HPDE6-E6E7 (cell line): Measurements from ENCODE around the gene EHBP1.

Experiments
- DNase-seq: peaks from one replicate; pipeline ENCODE4 v3.0.0; 2011; ENCODE audit warnings: missing footprints; ENCODE audit errors: extremely low spot score

Gene EHBP1

GRCh38 chr2:63051042-63051794 is 345.7 kb downstream of the EHBP1 start:
- DNase-seq = no peak

DNA sequence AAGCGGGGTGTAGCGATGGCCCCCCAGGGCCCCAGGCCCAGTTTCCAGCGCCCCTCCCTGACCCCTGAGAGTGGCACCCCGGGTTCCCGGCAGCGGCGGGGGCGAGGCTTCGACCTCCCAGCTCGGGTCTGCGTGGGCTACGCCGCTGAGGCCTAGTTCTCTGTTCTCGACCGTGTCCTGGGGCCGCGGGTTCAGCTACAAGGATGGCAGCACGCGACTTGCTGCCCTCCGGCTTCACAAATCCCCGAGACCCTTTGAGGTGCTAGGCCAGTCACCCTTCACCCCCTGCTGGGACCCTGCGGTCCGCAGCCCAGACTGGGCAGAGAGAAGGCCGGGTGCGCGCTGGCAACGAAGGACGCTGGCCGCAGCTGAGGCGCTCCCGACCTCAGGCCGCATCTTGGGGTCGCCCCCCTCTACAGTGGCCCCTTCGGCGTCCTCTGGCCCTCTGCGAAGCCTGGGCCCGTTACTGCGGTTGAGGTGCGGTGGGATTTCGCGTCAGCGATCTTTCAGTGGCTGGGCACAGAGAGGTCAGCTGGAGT is 346.4 kb downstream of the EHBP1 start:
- no peak for DNase-seq

DNA sequence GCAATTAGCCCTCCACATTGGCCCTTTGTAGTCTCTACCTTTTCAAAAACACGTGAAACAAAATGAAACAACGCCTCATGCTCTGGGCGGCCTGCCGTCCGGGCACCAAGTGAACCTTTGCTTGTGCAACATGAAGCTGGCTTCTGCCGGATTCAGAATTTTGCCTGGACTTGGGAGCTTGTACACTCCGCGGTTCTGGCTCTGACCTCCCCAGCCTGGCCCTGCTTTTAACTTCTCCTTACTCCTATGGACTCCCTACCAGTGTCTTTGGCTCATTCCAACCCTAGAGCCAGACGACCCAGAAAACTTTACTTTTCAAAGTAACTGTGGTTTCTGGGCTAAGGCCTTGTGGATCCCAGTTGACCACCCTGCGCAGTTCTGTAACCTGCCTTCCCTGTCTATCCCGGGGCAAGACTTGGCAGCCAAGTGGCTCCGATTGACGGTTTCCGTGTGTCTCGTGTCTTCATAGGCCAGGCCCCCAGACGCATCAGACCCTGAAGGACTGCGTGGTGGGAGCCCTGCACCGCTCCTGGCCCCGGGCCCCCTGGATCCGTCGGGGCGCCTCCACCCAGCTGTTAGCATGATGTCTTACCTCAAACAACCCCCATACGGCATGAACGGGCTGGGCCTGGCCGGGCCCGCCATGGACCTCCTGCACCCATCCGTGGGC is 347.0 kb downstream of the EHBP1 start:
- no peak for DNase-seq

DNA sequence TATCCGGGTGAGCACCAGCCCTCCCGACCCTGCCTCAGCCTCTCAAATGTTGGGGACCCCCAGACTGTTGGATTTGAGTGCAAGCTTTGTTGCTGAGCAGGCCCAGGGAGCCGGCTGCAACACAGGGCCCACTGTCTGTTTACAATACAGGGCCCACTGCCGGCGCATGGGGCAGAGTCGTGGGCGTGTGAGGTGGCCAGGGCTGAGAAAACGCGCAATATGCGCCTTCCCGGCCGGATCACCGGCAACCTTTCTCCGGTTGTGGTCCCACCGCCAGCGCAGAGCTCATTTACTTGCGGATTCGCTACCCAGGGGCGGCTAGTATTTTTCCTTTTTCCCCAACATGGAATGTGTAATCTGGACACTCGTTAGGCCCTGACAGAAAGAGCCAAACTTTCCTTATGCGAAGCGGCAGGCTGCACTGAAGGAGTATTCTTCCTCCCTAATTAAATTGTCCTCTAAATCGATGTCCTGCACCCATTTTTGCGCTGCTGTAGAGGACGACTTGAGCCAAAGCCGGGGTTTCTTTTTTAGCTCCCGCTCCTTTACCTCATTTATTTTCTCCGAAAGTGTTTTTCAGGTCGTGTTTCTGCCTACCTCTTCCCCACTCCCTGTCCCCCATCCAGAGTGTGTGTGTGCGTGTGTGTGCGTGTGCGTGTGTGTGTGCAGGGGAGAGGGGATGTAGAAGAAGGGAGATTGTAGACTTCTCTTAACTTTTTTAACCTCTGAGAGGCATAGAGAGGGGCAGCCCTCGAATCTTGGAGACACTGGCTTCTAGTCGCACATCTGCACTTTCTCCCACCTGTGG is 347.8 kb downstream of the EHBP1 start:
- DNase-seq = no peak

- DNase-seq = no peak
Observed at GRCh38 chr2:63053889-63054602, 348.5 kb downstream of the EHBP1 start.

GRCh38 chr2:63054841-63055225 is 349.3 kb downstream of the EHBP1 start:
- no peak for DNase-seq

GRCh38 chr2:63055226-63056106 is 350.0 kb downstream of the EHBP1 start:
- no peak for DNase-seq

GRCh38 chr2:63056107-63057050 is 350.9 kb downstream of the EHBP1 start:
- DNase-seq = no peak

- no peak for DNase-seq
Observed at GRCh38 chr2:63057249-63058143, 352.0 kb downstream of the EHBP1 start.

DNA sequence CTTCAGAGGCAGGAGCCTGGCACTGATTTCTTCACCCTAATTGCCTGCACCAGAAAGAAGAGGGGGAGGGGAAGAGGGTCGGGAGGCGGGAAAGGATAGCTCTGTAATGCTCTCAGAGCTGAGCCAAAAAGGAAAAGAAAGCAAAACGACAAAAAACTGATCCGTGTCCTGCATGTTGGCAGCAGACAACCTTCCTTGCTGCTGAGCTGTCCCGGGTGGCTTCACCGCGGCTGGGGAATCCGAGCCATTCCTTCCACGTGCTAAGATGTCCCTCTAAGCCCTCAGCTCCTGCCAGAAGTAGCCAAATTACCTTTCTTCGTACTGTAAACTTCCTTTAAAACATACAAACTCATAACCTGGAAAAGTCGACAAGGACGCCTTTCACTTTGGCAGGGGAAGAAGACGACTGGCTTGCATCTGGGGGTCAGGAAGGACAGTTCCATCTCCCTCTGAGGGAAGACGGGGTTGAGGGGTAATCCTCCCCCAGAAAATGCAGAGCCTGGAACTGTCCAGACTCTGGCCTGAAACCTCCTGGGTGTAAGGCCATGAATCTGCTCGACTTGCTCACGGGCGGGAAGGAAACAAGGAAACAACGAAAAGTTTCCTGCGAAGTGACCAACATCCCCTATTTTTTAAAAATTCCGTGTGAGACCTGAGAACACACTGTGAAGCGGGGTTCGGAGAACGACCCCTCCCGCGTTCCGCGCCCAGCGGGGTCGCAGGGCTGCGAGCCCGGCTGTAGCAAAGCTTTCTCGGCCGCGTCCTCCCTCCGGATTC is 352.8 kb downstream of the EHBP1 start:
- DNase-seq = no peak

- DNase-seq = no peak
Observed at GRCh38 chr2:63058921-63059792, 353.6 kb downstream of the EHBP1 start.

DNA sequence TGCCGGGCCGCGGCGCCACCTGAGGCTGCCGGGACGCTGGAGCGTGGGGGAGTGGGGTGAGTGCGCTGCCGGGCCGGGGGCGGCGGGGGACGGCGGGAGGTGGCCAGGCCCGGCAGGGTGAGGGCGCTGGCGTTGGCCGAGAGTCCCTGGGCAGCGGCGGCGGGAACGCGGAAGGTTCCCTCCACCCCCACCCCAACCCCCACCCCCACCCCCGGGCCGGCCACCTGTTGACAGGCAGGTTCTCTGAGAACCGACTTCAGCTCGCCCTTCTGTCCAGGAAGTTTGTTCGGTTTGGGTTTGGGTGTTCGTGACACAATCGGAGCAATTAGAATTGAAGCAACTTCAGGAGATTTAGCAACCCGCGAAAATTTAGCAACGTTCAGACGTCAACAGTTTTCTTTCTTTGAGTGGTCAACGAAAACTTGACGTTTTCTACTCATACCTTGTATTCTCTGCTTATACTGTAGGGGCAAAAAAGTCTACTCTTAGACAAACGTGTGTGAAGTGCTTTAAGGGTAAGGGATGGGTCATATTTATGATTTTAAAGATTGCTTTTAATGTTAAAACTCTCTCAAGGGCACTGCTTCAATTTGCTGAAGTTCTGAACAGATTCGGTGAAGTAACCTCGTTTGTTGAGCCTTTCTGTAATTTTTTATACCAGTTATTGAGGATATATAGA is 354.4 kb downstream of the EHBP1 start:
- DNase-seq = no peak

DNA sequence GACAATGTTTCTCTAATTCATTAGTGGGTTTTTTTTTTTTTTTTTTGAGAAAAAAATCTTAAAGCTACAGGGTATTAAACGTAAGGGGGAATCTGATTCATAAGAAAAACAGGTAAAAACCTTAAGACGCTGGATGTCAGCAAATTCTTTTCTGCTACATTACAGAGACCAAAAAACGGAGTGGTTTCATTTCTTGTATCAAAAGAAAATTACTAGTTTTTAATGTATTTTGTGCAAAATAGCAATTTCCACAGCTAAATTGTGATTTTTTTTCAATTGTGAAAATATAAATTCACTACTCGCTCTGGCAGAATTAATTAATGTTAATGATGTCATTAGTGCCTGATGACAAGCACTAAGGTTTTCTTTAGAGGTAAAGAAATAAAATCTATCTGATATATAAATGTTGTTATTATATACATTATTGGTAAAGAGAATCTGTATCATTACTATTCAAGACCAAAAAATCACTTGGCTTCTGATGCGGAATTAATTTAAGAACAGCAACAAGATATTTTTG is 355.0 kb downstream of the EHBP1 start:
- DNase-seq = no peak

DNA sequence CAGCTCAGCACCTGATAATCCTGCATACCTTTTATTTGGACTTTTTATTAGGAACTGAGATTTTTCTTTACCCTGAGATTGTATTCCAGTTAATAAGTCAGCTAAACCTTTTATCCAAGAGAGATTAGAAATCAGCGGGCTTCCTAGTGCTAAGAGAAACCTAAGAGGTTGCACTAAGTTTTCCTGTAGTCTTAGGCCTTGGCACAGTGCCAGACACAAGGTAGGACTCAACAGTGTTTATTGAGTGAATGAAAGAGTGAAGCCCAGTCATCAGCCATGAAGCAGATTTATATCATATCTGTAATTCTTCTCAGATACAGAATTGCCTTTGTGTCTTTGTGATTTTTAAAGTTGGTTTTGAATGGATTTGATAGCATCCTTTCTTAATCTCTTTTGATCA is 358.7 kb downstream of the EHBP1 start:
- DNase-seq = no peak

- no peak for DNase-seq
Observed at GRCh38 chr2:63064661-63065060, 359.1 kb downstream of the EHBP1 start.

DNA sequence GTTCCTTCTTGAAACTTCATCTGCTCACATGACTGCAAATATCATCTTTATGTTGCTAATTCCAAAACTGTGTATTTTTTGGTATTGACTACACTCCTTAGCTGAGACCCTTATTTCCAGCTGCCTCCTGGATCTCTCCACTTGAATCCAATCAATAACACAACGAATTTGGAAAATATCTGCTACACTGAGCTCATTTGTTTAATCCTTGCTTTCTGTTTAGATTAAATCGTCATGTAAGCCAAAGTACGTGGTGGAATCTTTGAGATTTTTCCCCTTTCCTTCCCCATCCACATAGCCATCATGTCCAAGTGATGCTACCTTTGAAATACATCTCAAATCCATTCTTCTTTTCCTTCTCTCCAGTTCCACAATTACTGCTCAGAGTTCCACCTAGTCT is 360.8 kb downstream of the EHBP1 start:
- no peak for DNase-seq
